ENCODE results near the gene TLCD3B. TPM values are rescaled to one million over a fixed set of nuclear protein-coding genes. Genes with fewer than 3 reads are reported as not detected.

TLCD3B gene
- total and polyA plus RNA-seq, 4 donors = 0.05 to 0.65 TPM; not detected in 2

DNA sequence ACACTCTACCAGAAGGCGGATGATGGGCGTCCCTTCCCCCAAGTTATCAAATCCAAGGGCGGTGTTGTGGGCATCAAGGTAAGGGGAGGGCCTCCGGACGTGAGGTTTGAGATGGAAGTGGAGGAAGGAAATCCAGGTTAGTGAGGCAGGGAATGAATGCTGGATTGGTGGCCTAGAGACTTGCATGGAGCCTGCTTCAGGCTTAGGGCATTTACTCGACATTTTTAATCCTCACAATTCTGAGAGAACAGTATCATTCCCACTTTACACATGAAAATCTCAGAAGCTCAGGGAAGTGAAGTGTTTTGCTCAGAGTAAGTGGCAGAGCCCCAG lies 36.5 kb upstream of the TLCD3B start:
- no peak overlapping the region for H3K9ac ChIP-seq (ENCODE audit: low read depth in 1 of 2, low read length in 2 of 2)
- H3K27ac ChIP-seq (ENCODE audit: low read depth in 1 of 2, low read length in 2 of 2) = peak overlapping the region in 1 of 2 donors; percentile 100
- 88% methylated on average over 6 of the region's 6 CpGs for WGBS
- peaks cover 0 to 34% (median 14%) of the 10 kb centered on the region in 4 donors for H3K4me1 ChIP-seq (ENCODE audit: control insufficient read depth in 4 of 4, insufficient read depth in 4 of 4, low read length in 3 of 4)
- peak overlapping the region in 1 of 3 donors; percentile 5 for H3K4me3 ChIP-seq (ENCODE audit: low read depth in 1 of 3, low read length in 3 of 3)
- TF ChIP-seq EGR1 (IDR thresholded peaks at IDR 0.05; ENCODE audit: low read depth in 2 of 2) (no peak), HNF4G (IDR thresholded peaks at IDR 0.05) (no peak), RAD21 (IDR thresholded peaks at IDR 0.05) (no peak), TAF1 (conservative IDR thresholded peaks at IDR 0.05) (no peak), SP1 (IDR thresholded peaks at IDR 0.05) (no peak), YY1 (IDR thresholded peaks at IDR 0.05) (no peak), FOXA2 (IDR thresholded peaks at IDR 0.05) (no peak), JUND (IDR thresholded peaks at IDR 0.05) (no peak), HNF4A (conservative IDR thresholded peaks at IDR 0.05) (no peak), FOXA1 (IDR thresholded peaks at IDR 0.05) (no peak)
- TF ChIP-seq, protein P1, sequence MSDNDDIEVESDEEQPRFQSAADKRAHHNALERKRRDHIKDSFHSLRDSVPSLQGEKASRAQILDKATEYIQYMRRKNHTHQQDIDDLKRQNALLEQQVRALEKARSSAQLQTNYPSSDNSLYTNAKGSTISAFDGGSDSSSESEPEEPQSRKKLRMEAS (IDR thresholded peaks at IDR 0.05) = no peak
- TF ChIP-seq, protein P2, sequence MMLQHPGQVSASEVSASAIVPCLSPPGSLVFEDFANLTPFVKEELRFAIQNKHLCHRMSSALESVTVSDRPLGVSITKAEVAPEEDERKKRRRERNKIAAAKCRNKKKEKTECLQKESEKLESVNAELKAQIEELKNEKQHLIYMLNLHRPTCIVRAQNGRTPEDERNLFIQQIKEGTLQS (IDR thresholded peaks at IDR 0.05) = no peak
- peaks cover 14 to 38% (median 35%) of the 10 kb centered on the region in 4 donors for H3K36me3 ChIP-seq (ENCODE audit: control insufficient read depth in 4 of 4, insufficient read depth in 3 of 4, low read depth in 1 of 4, low read length in 3 of 4)
- no peak for DNase-seq (ENCODE audit: low spot score)
- H3K9me3 ChIP-seq (ENCODE audit: control insufficient read depth in 4 of 4, low read length in 3 of 4) = no peaks in the 10 kb centered on the region
- no peaks in the 10 kb centered on the region for H3K27me3 ChIP-seq (ENCODE audit: control insufficient read depth in 4 of 4, insufficient read depth in 4 of 4, low read length in 3 of 4)

DNA sequence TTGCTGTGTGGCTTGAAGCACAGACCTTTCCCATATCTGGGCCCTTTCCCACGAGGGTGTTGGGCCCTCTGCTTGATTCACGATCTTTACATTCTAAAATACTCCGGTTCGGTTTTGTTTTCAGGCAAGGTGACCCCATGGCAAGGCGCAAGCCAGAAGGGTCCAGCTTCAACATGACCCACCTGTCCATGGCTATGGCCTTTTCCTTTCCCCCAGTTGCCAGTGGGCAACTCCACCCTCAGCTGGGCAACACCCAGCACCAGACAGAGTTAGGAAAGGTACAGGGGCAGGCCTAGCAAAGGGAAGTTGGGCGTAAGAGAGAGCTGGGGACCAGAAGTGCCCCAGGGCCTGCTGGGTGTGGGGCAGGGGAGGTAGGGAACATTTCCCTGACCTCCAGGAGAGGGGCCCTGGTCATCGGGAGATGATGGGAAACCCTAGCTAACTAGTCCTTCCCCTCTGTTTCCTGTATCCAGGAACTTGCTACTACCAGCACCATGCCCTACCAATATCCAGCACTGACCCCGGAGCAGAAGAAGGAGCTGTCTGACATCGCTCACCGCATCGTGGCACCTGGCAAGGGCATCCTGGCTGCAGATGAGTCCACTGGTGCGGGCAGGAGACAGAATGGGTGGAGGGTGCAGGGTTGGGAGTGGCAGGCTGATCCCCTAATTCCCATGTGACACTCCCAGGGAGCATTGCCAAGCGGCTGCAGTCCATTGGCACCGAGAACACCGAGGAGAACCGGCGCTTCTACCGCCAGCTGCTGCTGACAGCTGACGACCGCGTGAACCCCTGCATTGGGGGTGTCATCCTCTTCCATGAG lies 35.9 kb upstream of the TLCD3B start:
- Histone ChIP-seq H3K4me3 (ENCODE audit: low read depth in 1 of 3, low read length in 3 of 3) (peak overlapping the region; percentile 66 to 97 (median 83)), H3K4me1 (ENCODE audit: control insufficient read depth in 4 of 4, insufficient read depth in 4 of 4, low read length in 3 of 4) (peaks cover 0 to 34% (median 14%) of the 10 kb centered on the region in 4 donors), H3K36me3 (ENCODE audit: control insufficient read depth in 4 of 4, insufficient read depth in 3 of 4, low read depth in 1 of 4, low read length in 3 of 4) (peaks cover 14 to 34% (median 32%) of the 10 kb centered on the region in 4 donors), H3K9ac (ENCODE audit: low read depth in 1 of 2, low read length in 2 of 2) (peak overlapping the region; percentile 95 to 99), H3K27ac (ENCODE audit: low read depth in 1 of 2, low read length in 2 of 2) (peak overlapping the region; percentile 99 to 100), H3K27me3 (ENCODE audit: control insufficient read depth in 4 of 4, insufficient read depth in 4 of 4, low read length in 3 of 4) (no peaks in the 10 kb centered on the region), H3K9me3 (ENCODE audit: control insufficient read depth in 4 of 4, low read length in 3 of 4) (no peaks in the 10 kb centered on the region)
- TF ChIP-seq, protein P1 (IDR thresholded peaks at IDR 0.05) = no peak
- TF ChIP-seq FOXA2 (IDR thresholded peaks at IDR 0.05) (no peak), JUND (IDR thresholded peaks at IDR 0.05) (no peak)
- no peak for DNase-seq (ENCODE audit: low spot score)
- WGBS = 35% methylated on average over 21 of the region's 21 CpGs

GRCh38 chr16:30065943-30066760 lies 35.1 kb upstream of the TLCD3B start:
- under 1% methylated on average over 44 of the region's 44 CpGs for WGBS
- no peak for DNase-seq (ENCODE audit: low spot score)
- Histone ChIP-seq H3K4me1 (ENCODE audit: control insufficient read depth in 4 of 4, insufficient read depth in 4 of 4, low read length in 3 of 4) (peaks cover 0 to 34% (median 14%) of the 10 kb centered on the region in 4 donors), H3K9me3 (ENCODE audit: control insufficient read depth in 4 of 4, low read length in 3 of 4) (no peaks in the 10 kb centered on the region), H3K27me3 (ENCODE audit: control insufficient read depth in 4 of 4, insufficient read depth in 4 of 4, low read length in 3 of 4) (no peaks in the 10 kb centered on the region), H3K27ac (ENCODE audit: low read depth in 1 of 2, low read length in 2 of 2) (peak overlapping the region; percentile 99 to 100), H3K36me3 (ENCODE audit: control insufficient read depth in 4 of 4, insufficient read depth in 3 of 4, low read depth in 1 of 4, low read length in 3 of 4) (peaks cover 11 to 32% (median 31%) of the 10 kb centered on the region in 4 donors), H3K9ac (ENCODE audit: low read depth in 1 of 2, low read length in 2 of 2) (peak overlapping the region; percentile 95 to 99), H3K4me3 (ENCODE audit: low read depth in 1 of 3, low read length in 3 of 3) (peak overlapping the region; percentile 66 to 97 (median 83))
- TF ChIP-seq TAF1 (conservative IDR thresholded peaks at IDR 0.05) (no peak), SP1 (IDR thresholded peaks at IDR 0.05) (no peak), RXRA (IDR thresholded peaks at IDR 0.05) (no peak), ZBTB33 (IDR thresholded peaks at IDR 0.05) (no peak), RAD21 (IDR thresholded peaks at IDR 0.05) (no peak), NR2F2 (IDR thresholded peaks at IDR 0.05) (no peak), FOXA1 (IDR thresholded peaks at IDR 0.05) (no peak), GABPA (IDR thresholded peaks at IDR 0.05 in 1 of 2, conservative IDR thresholded peaks at IDR 0.05 in 1 of 2) (no peak), JUND (IDR thresholded peaks at IDR 0.05) (no peak), EGR1 (IDR thresholded peaks at IDR 0.05; ENCODE audit: low read depth in 2 of 2) (no peak), HNF4G (IDR thresholded peaks at IDR 0.05) (no peak), HNF4A (conservative IDR thresholded peaks at IDR 0.05) (no peak), YY1 (IDR thresholded peaks at IDR 0.05) (no peak)
- TF ChIP-seq, protein P1 (IDR thresholded peaks at IDR 0.05) = no peak
- TF ChIP-seq, protein P3, sequence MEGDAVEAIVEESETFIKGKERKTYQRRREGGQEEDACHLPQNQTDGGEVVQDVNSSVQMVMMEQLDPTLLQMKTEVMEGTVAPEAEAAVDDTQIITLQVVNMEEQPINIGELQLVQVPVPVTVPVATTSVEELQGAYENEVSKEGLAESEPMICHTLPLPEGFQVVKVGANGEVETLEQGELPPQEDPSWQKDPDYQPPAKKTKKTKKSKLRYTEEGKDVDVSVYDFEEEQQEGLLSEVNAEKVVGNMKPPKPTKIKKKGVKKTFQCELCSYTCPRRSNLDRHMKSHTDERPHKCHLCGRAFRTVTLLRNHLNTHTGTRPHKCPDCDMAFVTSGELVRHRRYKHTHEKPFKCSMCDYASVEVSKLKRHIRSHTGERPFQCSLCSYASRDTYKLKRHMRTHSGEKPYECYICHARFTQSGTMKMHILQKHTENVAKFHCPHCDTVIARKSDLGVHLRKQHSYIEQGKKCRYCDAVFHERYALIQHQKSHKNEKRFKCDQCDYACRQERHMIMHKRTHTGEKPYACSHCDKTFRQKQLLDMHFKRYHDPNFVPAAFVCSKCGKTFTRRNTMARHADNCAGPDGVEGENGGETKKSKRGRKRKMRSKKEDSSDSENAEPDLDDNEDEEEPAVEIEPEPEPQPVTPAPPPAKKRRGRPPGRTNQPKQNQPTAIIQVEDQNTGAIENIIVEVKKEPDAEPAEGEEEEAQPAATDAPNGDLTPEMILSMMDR (IDR thresholded peaks at IDR 0.05; ENCODE audit: low read depth, low read length, missing input control) = no peak
- TF ChIP-seq, protein P2 (IDR thresholded peaks at IDR 0.05) = no peak
